ENCODE results near the gene DAB1. TPM values are rescaled to one million over a fixed set of nuclear protein-coding genes. Genes with fewer than 3 reads are reported as not detected.

DAB1 gene
- total RNA-seq, 1 donor from 2014 or later = 3.1 TPM

- no peak for TF ChIP-seq CTCF (IDR thresholded peaks at IDR 0.05; ENCODE audit: partially characterized antibody, unreplicated experiment)
- H3K9me3 Mint-ChIP-seq (ENCODE audit: unreplicated experiment) = no peaks in the 10 kb centered on the region
- no peak overlapping the region for H3K27ac Mint-ChIP-seq (ENCODE audit: unreplicated experiment)
- H3K4me1 Mint-ChIP-seq (ENCODE audit: low read depth, unreplicated experiment) = peaks cover 3% of the 10 kb centered on the region
- H3K4me3 Mint-ChIP-seq (ENCODE audit: unreplicated experiment) = no peak overlapping the region
- peaks cover 3% of the 10 kb centered on the region for H3K27me3 Mint-ChIP-seq (ENCODE audit: unreplicated experiment)
- no peak for DNase-seq
- H3K36me3 Mint-ChIP-seq (ENCODE audit: unreplicated experiment) = no peaks in the 10 kb centered on the region
Measured at GRCh38 chr1:56965191-56965590, 458.7 kb downstream of the DAB1 start.

- peaks cover 3% of the 10 kb centered on the region for H3K27me3 Mint-ChIP-seq (ENCODE audit: unreplicated experiment)
- H3K9me3 Mint-ChIP-seq (ENCODE audit: unreplicated experiment) = no peaks in the 10 kb centered on the region
- H3K36me3 Mint-ChIP-seq (ENCODE audit: unreplicated experiment) = no peaks in the 10 kb centered on the region
- no peak overlapping the region for H3K27ac Mint-ChIP-seq (ENCODE audit: unreplicated experiment)
- DNase-seq = no peak
- peaks cover 3% of the 10 kb centered on the region for H3K4me1 Mint-ChIP-seq (ENCODE audit: low read depth, unreplicated experiment)
- H3K4me3 Mint-ChIP-seq (ENCODE audit: unreplicated experiment) = no peak overlapping the region
- TF ChIP-seq CTCF (IDR thresholded peaks at IDR 0.05; ENCODE audit: partially characterized antibody, unreplicated experiment) = no peak
Measured at GRCh38 chr1:56964349-56965017, 459.4 kb downstream of the DAB1 start.

GRCh38 chr1:56963667-56964066, 460.2 kb downstream of the DAB1 start:
- H3K4me1 Mint-ChIP-seq (ENCODE audit: low read depth, unreplicated experiment) = peaks cover 3% of the 10 kb centered on the region
- no peak overlapping the region for H3K27ac Mint-ChIP-seq (ENCODE audit: unreplicated experiment)
- H3K4me3 Mint-ChIP-seq (ENCODE audit: unreplicated experiment) = no peak overlapping the region
- TF ChIP-seq CTCF (IDR thresholded peaks at IDR 0.05; ENCODE audit: partially characterized antibody, unreplicated experiment) = no peak
- peaks cover 3% of the 10 kb centered on the region for H3K27me3 Mint-ChIP-seq (ENCODE audit: unreplicated experiment)
- peaks cover 5% of the 10 kb centered on the region for H3K36me3 Mint-ChIP-seq (ENCODE audit: unreplicated experiment)
- H3K9me3 Mint-ChIP-seq (ENCODE audit: unreplicated experiment) = no peaks in the 10 kb centered on the region
- DNase-seq = no peak

- Mint-ChIP-seq H3K27ac (ENCODE audit: unreplicated experiment) (no peak overlapping the region), H3K9me3 (ENCODE audit: unreplicated experiment) (no peaks in the 10 kb centered on the region), H3K4me1 (ENCODE audit: low read depth, unreplicated experiment) (peaks cover 3% of the 10 kb centered on the region), H3K27me3 (ENCODE audit: unreplicated experiment) (peaks cover 3% of the 10 kb centered on the region), H3K36me3 (ENCODE audit: unreplicated experiment) (peaks cover 5% of the 10 kb centered on the region), H3K4me3 (ENCODE audit: unreplicated experiment) (no peak overlapping the region)
- TF ChIP-seq CTCF (IDR thresholded peaks at IDR 0.05; ENCODE audit: partially characterized antibody, unreplicated experiment) = no peak
- DNase-seq = no peak
Measured at GRCh38 chr1:56961426-56961825, 462.4 kb downstream of the DAB1 start.

- no peak for TF ChIP-seq CTCF (IDR thresholded peaks at IDR 0.05; ENCODE audit: partially characterized antibody, unreplicated experiment)
- Mint-ChIP-seq H3K27ac (ENCODE audit: unreplicated experiment) (no peak overlapping the region), H3K4me1 (ENCODE audit: low read depth, unreplicated experiment) (no peaks in the 10 kb centered on the region), H3K4me3 (ENCODE audit: unreplicated experiment) (no peak overlapping the region), H3K27me3 (ENCODE audit: unreplicated experiment) (no peaks in the 10 kb centered on the region), H3K9me3 (ENCODE audit: unreplicated experiment) (no peaks in the 10 kb centered on the region), H3K36me3 (ENCODE audit: unreplicated experiment) (peaks cover 5% of the 10 kb centered on the region)
- no peak for DNase-seq
Measured at GRCh38 chr1:56958526-56958925, 465.3 kb downstream of the DAB1 start.

Data from glutamatergic neuron (in vitro differentiated cells).